GM19043 (cell line): ENCODE data around the gene LRRC46.

ENCODE experiments used
- ATAC-seq: cut with Tn5 transposase; IDR thresholded peaks from one replicate; pipeline ENCODE4 v1.9.1; 2021; ENCODE audit warnings: low read depth; ENCODE audit not compliant: unreplicated experiment

Gene LRRC46

GRCh38 chr17:47808830-47809480 is 22.5 kb upstream of the LRRC46 start:
- no peak for ATAC-seq

- ATAC-seq = no peak
These were observed 21.2 kb upstream of the LRRC46 start for GRCh38 chr17:47810200-47810821.

GRCh38 chr17:47810901-47811635 is 20.4 kb upstream of the LRRC46 start:
- no peak for ATAC-seq

GRCh38 chr17:47811709-47812108 is 19.8 kb upstream of the LRRC46 start:
- no peak for ATAC-seq

GRCh38 chr17:47812146-47812920 is 19.1 kb upstream of the LRRC46 start:
- no peak for ATAC-seq

GRCh38 chr17:47813077-47813476 is 18.4 kb upstream of the LRRC46 start:
- no peak for ATAC-seq

- ATAC-seq = no peak
These were observed 17.9 kb upstream of the LRRC46 start for GRCh38 chr17:47813512-47814031.

GRCh38 chr17:47815106-47815918 is 16.2 kb upstream of the LRRC46 start:
- ATAC-seq = no peak

GRCh38 chr17:47816111-47816735 is 15.2 kb upstream of the LRRC46 start:
- ATAC-seq = no peak

- no peak for ATAC-seq
These were observed 14.5 kb upstream of the LRRC46 start for GRCh38 chr17:47816947-47817346.

GRCh38 chr17:47818002-47818695 is 13.3 kb upstream of the LRRC46 start:
- ATAC-seq = no peak

- ATAC-seq = no peak
These were observed 12.0 kb upstream of the LRRC46 start for GRCh38 chr17:47819475-47819874.

- ATAC-seq = no peak
These were observed 11.3 kb upstream of the LRRC46 start for GRCh38 chr17:47820033-47820789.

- no peak for ATAC-seq
These were observed 10.4 kb upstream of the LRRC46 start for GRCh38 chr17:47821031-47821423.

GRCh38 chr17:47821424-47822391 is 9.8 kb upstream of the LRRC46 start, which contains the start of gene OSBPL7:
Gene OSBPL7, minus strand, starts transcription at chr17:47821794. Its CDS starts 1,516 bp downstream, at chr17:47820278.
- peak; percentile 88 for ATAC-seq

- no peak for ATAC-seq
These were observed 8.7 kb upstream of the LRRC46 start for GRCh38 chr17:47822785-47823184.

GRCh38 chr17:47823519-47823918 is 8.0 kb upstream of the LRRC46 start:
- ATAC-seq = no peak
